ENCODE results near the gene DNAJC5G. TPM values are rescaled to one million over a fixed set of nuclear protein-coding genes. Genes with fewer than 3 reads are reported as not detected.
A peak's percentile ranks its signal among the peaks of the same experiment; 100 is the strongest.

DNAJC5G gene
- polyA plus RNA-seq, 1 of the 3 experiments (the other 2 are of a cell fraction), result 0.18 TPM

GRCh38 chr2:27291865-27292264, 16.6 kb downstream of the DNAJC5G start:
- no peaks in the 10 kb centered on the region for H3K36me3 ChIP-seq (replicated peaks in 1 of 2; ENCODE audit: control insufficient read depth in 1 of 2, insufficient read depth in 2 of 2, low read length in 1 of 2)
- ChIA-PET POLR2A (no interaction called here), CTCF (interaction anchor here (0.8 to 18.7 kb wide), 9 partner anchors 10 to 330 kb away, joined by 3 to 392 read pairs (median 13); partner anchors contain the start of genes SLC30A3, TRIM54 and UCN)
- H3K9me2 ChIP-seq, result no peaks in the 10 kb centered on the region
- H4K20me1 ChIP-seq (ENCODE audit: insufficient read depth), result no peaks in the 10 kb centered on the region
- no peaks in the 10 kb centered on the region for H3K9me3 ChIP-seq
- H3K9ac ChIP-seq, result no peak overlapping the region
- H3K4me1 ChIP-seq (ENCODE audit: control insufficient read depth in 1 of 2, insufficient read depth in 2 of 2, low read depth in 1 of 2, low read length in 1 of 2), result peaks cover 2 to 13% of the 10 kb centered on the region in 2 experiments; a peak in 3 of 4 replicates
- WGBS (ENCODE audit: low lambda C conversion rate), result 80% methylated on average over 6 of the region's 6 CpGs
- H3K4me3 ChIP-seq (ENCODE audit: low read depth in 2 of 2, low read length in 1 of 2), result no peak overlapping the region
- no peaks in the 10 kb centered on the region for H3K27me3 ChIP-seq (ENCODE audit: insufficient read depth)
- no peak overlapping the region for H3K4me2 ChIP-seq
- H3F3A ChIP-seq (replicated peaks; ENCODE audit: insufficient read depth), result peaks cover 18% of the 10 kb centered on the region
- H3K79me2 ChIP-seq (ENCODE audit: insufficient read depth), result no peaks in the 10 kb centered on the region
- DNase-seq, result no peak
- TF ChIP-seq CTCF (IDR thresholded peaks at IDR 0.05), result peak; percentile 38
- no peak for TF ChIP-seq POLR2AphosphoS5 (IDR thresholded peaks at IDR 0.05; ENCODE audit: low read depth, low read length)
- TF ChIP-seq PBX3 (IDR thresholded peaks at IDR 0.05), result peak; percentile 38; the same call in 1 of the 2 replicates
- TF ChIP-seq RAD21 (IDR thresholded peaks at IDR 0.05; ENCODE audit: low read length), result peak; percentile 26
- H2AFZ ChIP-seq (ENCODE audit: low read depth), result no peak overlapping the region
- no peak overlapping the region for H3K27ac ChIP-seq (ENCODE audit: low read depth in 2 of 2, low read length in 1 of 2)

- ChIA-PET CTCF (interaction anchor here (1.1 to 18.7 kb wide), 4 partner anchors 10 to 195 kb away, joined by 3 to 392 read pairs (median 204); partner anchors contain the start of genes SLC30A3, TRIM54 and UCN), POLR2A (interaction anchor here (0.6 kb wide), 1 partner anchor 207 kb away, joined by 3 read pairs; no protein-coding TSS in a partner anchor)
- Histone ChIP-seq H3K4me1 (ENCODE audit: control insufficient read depth in 1 of 2, insufficient read depth in 2 of 2, low read depth in 1 of 2, low read length in 1 of 2) (peaks cover 2 to 13% of the 10 kb centered on the region in 2 experiments; a peak in 3 of 4 replicates), H3K27me3 (ENCODE audit: insufficient read depth) (no peaks in the 10 kb centered on the region), H3K4me3 (ENCODE audit: low read depth in 2 of 2, low read length in 1 of 2) (no peak overlapping the region), H3K27ac (ENCODE audit: low read depth in 2 of 2, low read length in 1 of 2) (no peak overlapping the region), H3K4me2 (no peak overlapping the region), H3F3A (replicated peaks; ENCODE audit: insufficient read depth) (peaks cover 15% of the 10 kb centered on the region), H3K9me3 (no peaks in the 10 kb centered on the region), H3K79me2 (ENCODE audit: insufficient read depth) (no peaks in the 10 kb centered on the region), H4K20me1 (ENCODE audit: insufficient read depth) (no peaks in the 10 kb centered on the region), H3K9ac (no peak overlapping the region), H2AFZ (ENCODE audit: low read depth) (no peak overlapping the region), H3K9me2 (no peaks in the 10 kb centered on the region), H3K36me3 (replicated peaks in 1 of 2; ENCODE audit: control insufficient read depth in 1 of 2, insufficient read depth in 2 of 2, low read length in 1 of 2) (no peaks in the 10 kb centered on the region)
- no peak for DNase-seq
- 83% methylated on average over 8 of the region's 8 CpGs for WGBS (ENCODE audit: low lambda C conversion rate)
- no peak for TF ChIP-seq ELF1 (IDR thresholded peaks at IDR 0.05)
- no peak for TF ChIP-seq TEAD4 (IDR thresholded peaks at IDR 0.05; ENCODE audit: borderline replicate concordance, insufficient read depth)
- TF ChIP-seq ZBTB33 (IDR thresholded peaks at IDR 0.05; ENCODE audit: borderline replicate concordance, low read depth), result no peak
- TF ChIP-seq USF2 (IDR thresholded peaks at IDR 0.05; ENCODE audit: borderline replicate concordance, low read depth, low read length), result no peak
- no peak for TF ChIP-seq MEF2A (IDR thresholded peaks at IDR 0.05; ENCODE audit: borderline replicate concordance, low read depth)
- no peak for TF ChIP-seq MAX (IDR thresholded peaks at IDR 0.05; ENCODE audit: low read depth)
- TF ChIP-seq PBX3 (IDR thresholded peaks at IDR 0.05), result no peak
- no peak for TF ChIP-seq FOXM1 (IDR thresholded peaks at IDR 0.05; ENCODE audit: low read depth)
- no peak for TF ChIP-seq USF1 (IDR thresholded peaks at IDR 0.05; ENCODE audit: borderline replicate concordance, low read depth)
- TF ChIP-seq FOXJ3 (CRISPR knock-in tag; IDR thresholded peaks at IDR 0.05), result no peak
- TF ChIP-seq GATA2 (CRISPR knock-in tag; IDR thresholded peaks at IDR 0.05), result no peak
- no peak for TF ChIP-seq RFX5 (IDR thresholded peaks at IDR 0.05; ENCODE audit: low read length)
- TF ChIP-seq CTCF (IDR thresholded peaks at IDR 0.05), result no peak
- no peak for TF ChIP-seq GABPA (IDR thresholded peaks at IDR 0.05; ENCODE audit: low read depth)
Observed at GRCh38 chr2:27294928-27295327, 19.7 kb downstream of the DNAJC5G start.
